H1 (cell line): ENCODE results near the gene SOBP. TPM values are rescaled to one million over a fixed set of nuclear protein-coding genes. Genes with fewer than 3 reads are reported as not detected.

ENCODE experiments used
- CTCF ChIA-PET: fragments of 300-600 bp; sonication (Branson Sonifier 250); formaldehyde crosslinking; loops from one replicate; lab custom pipeline; 2021; ENCODE audit not compliant: partially characterized antibody; lab: Charles Lee
- POLR2A ChIA-PET: fragments of 300-600 bp; sonication (Branson Sonifier 250); formaldehyde crosslinking; loops from one replicate; lab custom pipeline; 2021; ENCODE audit warnings: inconsistent platforms; ENCODE audit not compliant: partially characterized antibody; lab: Charles Lee
- DNase-seq, 2 experiments: peaks; one replicate each; pipeline versions ENCODE4 v3.0.0 to v3.0.0-alpha.2; 2010 to 2022; ENCODE audit warnings: low spot score in 2 of 2, low read depth in 1 of 2, mixed read lengths in 1 of 2
- FAIRE-seq: peaks from 2 replicates; lab custom pipeline; 2011; peaks lifted over from hg19 to GRCh38; lab: Jason Lieb, UNC
- H2AFZ ChIP-seq: 2 replicates; pipeline ENCODE4 v1.8.1; 2012; ENCODE audit warnings: low read length, inconsistent platforms
- H2AK5ac ChIP-seq: 2 replicates; pipeline ENCODE4 v1.6.1; 2013; ENCODE audit warnings: low read depth, low read length
- H2BK120ac ChIP-seq: replicated peaks from 2 replicates; pipeline ENCODE3; 2013; ENCODE audit warnings: low read depth, low read length, inconsistent platforms
- H2BK12ac ChIP-seq: 2 replicates; pipeline ENCODE4 v1.6.1; 2013; ENCODE audit warnings: low read depth, low read length
- H2BK15ac ChIP-seq: 2 replicates; pipeline ENCODE4 v1.6.1; 2013; ENCODE audit warnings: low read length
- H2BK20ac ChIP-seq: 2 replicates; pipeline ENCODE4 v1.6.1; 2013; ENCODE audit warnings: low read length
- H2BK5ac ChIP-seq: 2 replicates; pipeline ENCODE4 v1.6.1; 2013; ENCODE audit warnings: low read depth, low read length
- H3K14ac ChIP-seq: 2 replicates; pipeline ENCODE4 v1.6.1; 2013; ENCODE audit warnings: inconsistent platforms; ENCODE audit not compliant: insufficient read length
- H3K18ac ChIP-seq: 2 replicates; pipeline ENCODE4 v1.6.1; 2013; ENCODE audit warnings: low read length; ENCODE audit errors: extremely low read depth
- H3K23ac ChIP-seq: 2 replicates; pipeline ENCODE4 v1.6.1; 2013; ENCODE audit warnings: inconsistent platforms; ENCODE audit not compliant: insufficient read length
- H3K23me2 ChIP-seq: 2 replicates; pipeline ENCODE4 v1.6.1; 2013; ENCODE audit warnings: low read depth, low read length
- H3K27ac ChIP-seq: 2 replicates; pipeline ENCODE4 v1.6.1; 2011; ENCODE audit warnings: low read depth, low read length, inconsistent platforms
- H3K27me3 ChIP-seq, 4 experiments: replicated peaks in 1 of 4; 1 replicate in 1 of 4; 2 replicates in 3 of 4; pipeline versions ENCODE4 v1.6.1 to v1.8.1; 2011 to 2013; ENCODE audit warnings: low read length in 3 of 4, mild to moderate bottlenecking in 3 of 4, inconsistent platforms in 2 of 4, mixed read lengths in 2 of 4, moderate library complexity in 1 of 4; ENCODE audit not compliant: control insufficient read depth in 3 of 4, insufficient read depth in 3 of 4; ENCODE audit errors: extremely low read depth in 1 of 4
- H3K36me3 ChIP-seq, 4 experiments: 2 replicates each; pipeline versions ENCODE4 v1.6.1 to v1.8.1; 2011 to 2013; ENCODE audit warnings: mild to moderate bottlenecking in 4 of 4, low read length in 3 of 4, moderate library complexity in 2 of 4, control low read depth in 1 of 4, inconsistent platforms in 1 of 4; ENCODE audit not compliant: insufficient read depth in 4 of 4, control insufficient read depth in 2 of 4
- H3K4ac ChIP-seq: replicated peaks from 2 replicates; pipeline ENCODE3; 2013; ENCODE audit warnings: low read length, low read depth, mixed read lengths, inconsistent platforms; ENCODE audit not compliant: insufficient read length
- H3K4me1 ChIP-seq, 4 experiments: replicated peaks in 1 of 4; 1 replicate in 1 of 4; 2 replicates in 3 of 4; pipeline versions ENCODE4 v1.6.1 to v1.8.1; 2011 to 2013; ENCODE audit warnings: low read length in 3 of 4, inconsistent platforms in 2 of 4, mixed read lengths in 1 of 4; ENCODE audit not compliant: insufficient read depth in 4 of 4, control insufficient read depth in 3 of 4
- H3K4me2 ChIP-seq, 2 experiments: 2 replicates each; pipeline versions ENCODE4 v1.6.1 to v1.8.1; 2011 to 2013; ENCODE audit warnings: low read depth in 2 of 2, low read length in 2 of 2, control low read depth in 1 of 2, inconsistent platforms in 1 of 2, mild to moderate bottlenecking in 1 of 2; ENCODE audit not compliant: insufficient read depth in 1 of 2
- H3K4me3 ChIP-seq, 4 experiments: fragments of 200-600, 300-600 bp in 1 of 4; sonication (generic), shearing (Covaris generic), sonication (Bioruptor Twin) in 1 of 4; 2 replicates each; pipeline versions ENCODE4 v1.5.1 to v1.8.1; 2011 to 2016; ENCODE audit warnings: low read length in 4 of 4, low read depth in 3 of 4, control low read depth in 2 of 4, inconsistent platforms in 2 of 4, mild to moderate bottlenecking in 2 of 4, mixed read lengths in 1 of 4, moderate library complexity in 1 of 4; ENCODE audit not compliant: insufficient read depth in 2 of 4; ENCODE audit errors: extremely low read depth in 1 of 4
- H3K56ac ChIP-seq: replicated peaks from 2 replicates; pipeline ENCODE3; 2013; ENCODE audit warnings: low read depth, mild to moderate bottlenecking, mixed read lengths, low read length, inconsistent platforms; ENCODE audit not compliant: insufficient read length
- H3K79me1 ChIP-seq: 2 replicates; pipeline ENCODE4 v1.6.1; 2013; ENCODE audit warnings: low read depth, low read length, control low read depth
- H3K79me2 ChIP-seq, 2 experiments: 2 replicates each; pipeline versions ENCODE4 v1.6.1 to v1.8.1; 2012 to 2013; ENCODE audit warnings: low read length in 2 of 2, mild to moderate bottlenecking in 2 of 2, inconsistent platforms in 1 of 2; ENCODE audit not compliant: insufficient read depth in 2 of 2, control insufficient read depth in 1 of 2
- H3K9ac ChIP-seq, 4 experiments: replicated peaks in 1 of 4; 1 replicate in 1 of 4; 2 replicates in 3 of 4; pipeline versions ENCODE4 v1.6.1 to v1.8.1; 2011 to 2013; ENCODE audit warnings: low read depth in 3 of 4, low read length in 3 of 4, control low read depth in 2 of 4, mild to moderate bottlenecking in 2 of 4, moderate library complexity in 2 of 4, inconsistent platforms in 1 of 4; ENCODE audit errors: extremely low read depth in 1 of 4
- H3K9me3 ChIP-seq, 2 experiments: 2 replicates each; pipeline versions ENCODE4 v1.6.1 to v1.8.1; 2012 to 2013; ENCODE audit warnings: mild to moderate bottlenecking in 2 of 2, moderate library complexity in 2 of 2, control low read depth in 1 of 2, inconsistent platforms in 1 of 2, low read depth in 1 of 2, low read length in 1 of 2, mixed read lengths in 1 of 2; ENCODE audit not compliant: insufficient read depth in 2 of 2
- H4K20me1 ChIP-seq, 2 experiments: replicated peaks in 1 of 2; 2 replicates each; pipeline versions ENCODE3 to v1.8.1; 2011 to 2013; ENCODE audit warnings: inconsistent platforms in 2 of 2, low read length in 2 of 2, mild to moderate bottlenecking in 1 of 2; ENCODE audit not compliant: insufficient read depth in 2 of 2, control insufficient read depth in 1 of 2
- H4K5ac ChIP-seq: 2 replicates; pipeline ENCODE4 v1.6.1; 2013; ENCODE audit warnings: low read length, low read depth, mixed read lengths, inconsistent platforms; ENCODE audit not compliant: insufficient read length
- H4K8ac ChIP-seq: 2 replicates; pipeline ENCODE4 v1.8.0; 2013; ENCODE audit warnings: mild to moderate bottlenecking, moderate library complexity, low read length, inconsistent platforms; ENCODE audit not compliant: insufficient read depth; ENCODE audit errors: extremely low read depth
- H4K91ac ChIP-seq: replicated peaks from 2 replicates; pipeline ENCODE3; 2013; ENCODE audit warnings: low read length, mixed read lengths, inconsistent platforms; ENCODE audit not compliant: insufficient read length
- POU5F1 ChIP-seq: IDR thresholded peaks from 2 replicates; pipeline ENCODE4 v1.6.1; 2011; ENCODE audit warnings: low read depth, mild to moderate bottlenecking, low read length, moderate library complexity
- WGBS, 2 experiments: shearing (Covaris generic) in 1 of 2; methylation state at CpG; one replicate each; pipeline versions ENCODE4 v1.1.6 to v1.1.7; 2013 to 2015; ENCODE audit warnings: low lambda C conversion rate in 2 of 2, mixed read lengths in 2 of 2, inconsistent platforms in 1 of 2, low coverage in 1 of 2, missing lambda C conversion rate in 1 of 2; ENCODE audit not compliant: insufficient replicate concordance in 2 of 2, insufficient coverage in 1 of 2, insufficient read length in 1 of 2; ENCODE audit errors: extremely low coverage in 1 of 2, missing lambda C conversion rate in 1 of 2; 5-methylcytosine and 5-hydroxymethylcytosine counted together
- polyA plus RNA-seq, 7 experiments: library from polyadenylated mRNA; depleted of rRNA in 3 of 7; stranded (reverse) in 5 of 7; unstranded in 2 of 7; fragments of >200 nt in 5 of 7; fragments of 200-250 nt in 2 of 7; gene quantifications; 1 replicate in 5 of 7; 2 replicates in 1 of 7; 4 replicates in 1 of 7; pipeline versions ENCODE4 v1.2.1 to v1.2.3, GENCODE V29; 2011 to 2013; ENCODE audit warnings: missing spikeins in 2 of 7, mixed read lengths in 2 of 7
- total RNA-seq: library from RNA; stranded (reverse); fragmentation: NEBNext Ultra II Directional; extraction: Animal tissue kit (Norgen Biotek cat#: 25700); gene quantifications from 2 replicates; pipeline ENCODE4 v1.2.1, GENCODE V29; 2021
- TF ChIP-seq, protein P1 (sequence below): IDR thresholded peaks from 2 replicates; pipeline ENCODE4 v1.6.1; 2012; ENCODE audit warnings: inconsistent platforms

Gene SOBP
- total and polyA plus RNA-seq, 2 of the 8 experiments (the other 6 are each of a cell fraction or from before 2014, with no cell fraction given), result 0.45 to 6.2 TPM

DNA sequence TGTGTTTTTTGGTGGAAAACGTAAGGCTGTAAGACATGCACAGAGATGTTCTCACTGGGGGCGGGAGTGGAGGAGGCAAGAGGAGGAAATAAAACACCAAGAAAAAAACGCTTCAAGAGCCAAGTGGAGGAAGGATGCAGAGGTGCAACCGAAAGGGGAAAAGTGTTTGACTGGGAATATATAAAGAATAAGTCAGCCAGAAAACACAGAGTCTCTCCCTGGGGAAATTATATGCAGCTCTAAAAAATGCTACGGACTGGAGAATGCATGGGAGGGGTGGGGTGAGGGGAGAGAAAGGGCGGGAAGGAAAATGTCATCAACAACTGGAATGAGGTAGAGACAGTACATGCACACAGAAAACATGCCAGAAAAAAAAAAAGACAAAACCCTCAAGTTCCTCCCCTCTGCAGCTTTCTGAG is 200.7 kb downstream of the SOBP start:
- no peak overlapping the region for H3K4me2 ChIP-seq
- no peak overlapping the region; the same call in 1 of the 2 replicates for H4K8ac ChIP-seq
- H2BK15ac ChIP-seq, result no peak overlapping the region
- no peak overlapping the region for H2AFZ ChIP-seq
- no peak overlapping the region for H4K5ac ChIP-seq
- 0 out of 4 replicates have a peak, but pooled peaks cover 0 to 3% of the 10 kb centered on the region in 2 experiments for H3K9me3 ChIP-seq
- no peaks in the 10 kb centered on the region for H3K79me2 ChIP-seq
- WGBS, 2 experiments, result 85% methylated on average over 5 of the region's 6 CpGs; no CpG with 5 or more reads in 1 of the 2 experiments
- ChIA-PET POLR2A (interaction anchor here (0.8 kb wide), 1 partner anchor 231 kb away, joined by 3 read pairs; the partner anchor contains the start of gene PDSS2), CTCF (interaction anchor here (0.6 to 4.3 kb wide), 8 partner anchors 8 to 343 kb away, joined by 3 to 26 read pairs (median 4); no protein-coding TSS in a partner anchor)
- no peak for FAIRE-seq
- no peak overlapping the region for H3K18ac ChIP-seq
- no peak overlapping the region for H3K9ac ChIP-seq
- no peaks in the 10 kb centered on the region for H3K79me1 ChIP-seq
- H2BK5ac ChIP-seq, result no peak overlapping the region
- no peaks in the 10 kb centered on the region for H4K20me1 ChIP-seq
- H3K23me2 ChIP-seq, result no peaks in the 10 kb centered on the region
- TF ChIP-seq POU5F1, result no peak
- TF ChIP-seq, protein P1, sequence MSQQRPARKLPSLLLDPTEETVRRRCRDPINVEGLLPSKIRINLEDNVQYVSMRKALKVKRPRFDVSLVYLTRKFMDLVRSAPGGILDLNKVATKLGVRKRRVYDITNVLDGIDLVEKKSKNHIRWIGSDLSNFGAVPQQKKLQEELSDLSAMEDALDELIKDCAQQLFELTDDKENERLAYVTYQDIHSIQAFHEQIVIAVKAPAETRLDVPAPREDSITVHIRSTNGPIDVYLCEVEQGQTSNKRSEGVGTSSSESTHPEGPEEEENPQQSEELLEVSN, result peak; percentile 44; the same call in 1 of the 2 replicates
- TF ChIP-seq, all 59 proteins: peak for 1
- Histone ChIP-seq H3K27ac (no peak overlapping the region), H2AK5ac (no peak overlapping the region), H2BK120ac (no peak overlapping the region), H4K91ac (no peak overlapping the region), H3K14ac (no peak overlapping the region), H3K23ac (no peak overlapping the region), H3K56ac (no peak overlapping the region), H3K4ac (no peak overlapping the region), H2BK20ac (no peak overlapping the region), H2BK12ac (no peak overlapping the region), H3K36me3 (no peaks in the 10 kb centered on the region), H3K4me3 (no peak overlapping the region), H3K4me1 (peaks cover 0 to 4% (median 0%) of the 10 kb centered on the region in 4 experiments; a peak in 2 of 7 replicates), H3K27me3 (no peaks in the 10 kb centered on the region)
- no peak for DNase-seq
